GM12892 (cell line): ENCODE measurements around the gene SLC35F4.
"Not testable (repeated sequence)": the region's sequence is repeated elsewhere in the genome, so short reads cannot be mapped to it uniquely, and the experiment has no call there.

Experiments used
- DNase-seq: peaks from one replicate; pipeline ENCODE4 v3.0.0; 2011; ENCODE audit not compliant: insufficient read length
- FAIRE-seq: peaks from 2 replicates; lab custom pipeline; 2011; peaks lifted over from hg19 to GRCh38; lab: Jason Lieb, UNC
- POLR2A ChIP-seq: IDR thresholded peaks from 2 replicates; pipeline ENCODE4 v1.6.1; 2011; ENCODE audit warnings: low read depth, low read length, control low read depth
- POLR2AphosphoS5 ChIP-seq: IDR thresholded peaks from 2 replicates; pipeline ENCODE4 v1.6.1; 2011; ENCODE audit warnings: low read depth, low read length, control low read depth
- TAF1 ChIP-seq: IDR thresholded peaks from 2 replicates; pipeline ENCODE4 v1.6.1; 2011; ENCODE audit warnings: low read depth, mild to moderate bottlenecking, control low read depth, low read length, borderline replicate concordance

Gene SLC35F4

GRCh38 chr14:57871459-57872080, 5.7 kb upstream of the SLC35F4 start:
- DNase-seq (no peak), FAIRE-seq (no peak)
- TF ChIP-seq TAF1 (no peak), POLR2A (no peak), POLR2AphosphoS5 (no peak)

- no peak for FAIRE-seq
- no peak for DNase-seq
- TF ChIP-seq POLR2AphosphoS5: no peak
- no peak for TF ChIP-seq TAF1
- no peak for TF ChIP-seq POLR2A
Measured at GRCh38 chr14:57870686-57871457, 5.0 kb upstream of the SLC35F4 start.

GRCh38 chr14:57869617-57870016, 3.7 kb upstream of the SLC35F4 start:
- FAIRE-seq (no peak), DNase-seq (no peak)
- no peak for TF ChIP-seq POLR2A
- TF ChIP-seq POLR2AphosphoS5: no peak
- TF ChIP-seq TAF1: no peak

- no peak for FAIRE-seq
Measured at GRCh38 chr14:57866199-57866705, 360 bp upstream of the SLC35F4 start.

GRCh38 chr14:57865066-57865402, 858 bp downstream of the SLC35F4 start:
- no peak for TF ChIP-seq TAF1
- TF ChIP-seq POLR2A: no peak
- no peak for TF ChIP-seq POLR2AphosphoS5
- FAIRE-seq (no peak), DNase-seq (no peak)

More at GRCh38 chr14:57866199-57866705, 360 bp upstream of the SLC35F4 start:
- TF ChIP-seq TAF1: no peak
- no peak for TF ChIP-seq POLR2AphosphoS5
- TF ChIP-seq POLR2A: no peak
- no peak for DNase-seq

GRCh38 chr14:57864659-57865058, 1.2 kb downstream of the SLC35F4 start:
- DNase-seq (no peak), FAIRE-seq (no peak)
- TF ChIP-seq TAF1: no peak
- no peak for TF ChIP-seq POLR2AphosphoS5
- TF ChIP-seq POLR2A: no peak

- FAIRE-seq (no peak), DNase-seq (no peak)
- TF ChIP-seq POLR2A (no peak), POLR2AphosphoS5 (no peak), TAF1 (no peak)
Measured at GRCh38 chr14:57863471-57863870, 2.4 kb downstream of the SLC35F4 start.

- not testable (repeated sequence) for FAIRE-seq, DNase-seq
Measured at GRCh38 chr14:57855666-57856065, 10.2 kb downstream of the SLC35F4 start.

- TF ChIP-seq POLR2A (no peak), TAF1 (no peak), POLR2AphosphoS5 (no peak)
- FAIRE-seq: no peak
- DNase-seq: no peak
Measured at GRCh38 chr14:57854571-57854970, 11.3 kb downstream of the SLC35F4 start.

GRCh38 chr14:57851354-57851753, 14.5 kb downstream of the SLC35F4 start:
- FAIRE-seq (no peak), DNase-seq (no peak)
- TF ChIP-seq TAF1 (no peak), POLR2AphosphoS5 (no peak), POLR2A (no peak)

- FAIRE-seq: no peak
- TF ChIP-seq POLR2A (no peak), TAF1 (no peak), POLR2AphosphoS5 (no peak)
Measured at GRCh38 chr14:57848786-57849185, 17.1 kb downstream of the SLC35F4 start.

GRCh38 chr14:57848353-57848752, 17.5 kb downstream of the SLC35F4 start:
- no peak for FAIRE-seq
- DNase-seq: no peak
- no peak for TF ChIP-seq TAF1
- no peak for TF ChIP-seq POLR2AphosphoS5
- no peak for TF ChIP-seq POLR2A

More at GRCh38 chr14:57848786-57849185, 17.1 kb downstream of the SLC35F4 start:
- DNase-seq: no peak

- DNase-seq: no peak
- TF ChIP-seq TAF1 (no peak), POLR2A (no peak), POLR2AphosphoS5 (no peak)
- FAIRE-seq: no peak
Measured at GRCh38 chr14:57847706-57848105, 18.2 kb downstream of the SLC35F4 start.
